Liver (tissue), 9 donors: ENCODE results near the gene KRTAP2-1. TPM values are rescaled to one million over a fixed set of nuclear protein-coding genes. Genes with fewer than 3 reads are reported as not detected.

Experiments used
- DNase-seq: peaks from one replicate; pipeline ENCODE4 v3.0.0-alpha.2; 2017; ENCODE audit warnings: low spot score
- H3K27ac ChIP-seq, 2 donors: one replicate each; pipeline ENCODE4 v1.7.0; 2013; ENCODE audit warnings: inconsistent platforms in 2 of 2, low read length in 2 of 2, control low read depth in 1 of 2, low read depth in 1 of 2, mild to moderate bottlenecking in 1 of 2
- H3K27me3 ChIP-seq, 4 donors: one replicate each; pipeline versions ENCODE4 v1.6.1 to v1.7.0; 2013; ENCODE audit warnings: low read length in 3 of 4, inconsistent platforms in 1 of 4, mild to moderate bottlenecking in 1 of 4, moderate library complexity in 1 of 4; ENCODE audit not compliant: control insufficient read depth in 4 of 4, insufficient read depth in 4 of 4
- H3K36me3 ChIP-seq, 4 donors: one replicate each; pipeline versions ENCODE4 v1.6.1 to v1.7.0; 2013; ENCODE audit warnings: low read length in 3 of 4, mild to moderate bottlenecking in 3 of 4, low read depth in 1 of 4, moderate library complexity in 1 of 4; ENCODE audit not compliant: control insufficient read depth in 4 of 4, insufficient read depth in 3 of 4
- H3K4me1 ChIP-seq, 4 donors: one replicate each; pipeline versions ENCODE4 v1.6.1 to v1.7.0; 2013; ENCODE audit warnings: low read length in 3 of 4, mild to moderate bottlenecking in 3 of 4, moderate library complexity in 1 of 4; ENCODE audit not compliant: control insufficient read depth in 4 of 4, insufficient read depth in 4 of 4
- H3K4me3 ChIP-seq, 3 donors: one replicate each; pipeline versions ENCODE4 v1.6.1 to v1.7.0; 2013; ENCODE audit warnings: low read length in 3 of 3, control low read depth in 1 of 3, low read depth in 1 of 3, mild to moderate bottlenecking in 1 of 3
- H3K9ac ChIP-seq, 2 donors: one replicate each; pipeline ENCODE4 v1.7.0; 2013; ENCODE audit warnings: low read length in 2 of 2, mild to moderate bottlenecking in 2 of 2, moderate library complexity in 2 of 2, control low read depth in 1 of 2, low read depth in 1 of 2
- H3K9me3 ChIP-seq, 4 donors: one replicate each; pipeline versions ENCODE4 v1.6.1 to v1.7.0; 2013; ENCODE audit warnings: low read length in 3 of 4; ENCODE audit not compliant: control insufficient read depth in 4 of 4
- EGR1 ChIP-seq, 2 donors: IDR thresholded peaks; 2 replicates each; pipeline ENCODE4 v1.6.1; 2016 to 2018; ENCODE audit warnings: antibody characterized with exemption in 2 of 2, low read depth in 2 of 2
- FOXA1 ChIP-seq: IDR thresholded peaks from 2 replicates; pipeline ENCODE4 v1.6.1; 2016; ENCODE audit warnings: antibody characterized with exemption
- GABPA ChIP-seq, 2 donors: IDR thresholded peaks in 1 of 2; conservative IDR thresholded peaks in 1 of 2; 2 replicates each; pipeline ENCODE4 v1.6.1; 2016; ENCODE audit warnings: antibody characterized with exemption in 2 of 2, mild to moderate bottlenecking in 1 of 2, moderate library complexity in 1 of 2
- HNF4A ChIP-seq, 2 donors: conservative IDR thresholded peaks; 2 replicates each; pipeline ENCODE4 v1.6.1; 2016; ENCODE audit warnings: antibody characterized with exemption in 2 of 2, mild to moderate bottlenecking in 2 of 2
- HNF4G ChIP-seq: IDR thresholded peaks from 2 replicates; pipeline ENCODE4 v1.6.1; 2016; ENCODE audit warnings: antibody characterized with exemption
- JUND ChIP-seq, 2 donors: IDR thresholded peaks; 2 replicates each; pipeline ENCODE4 v1.6.1; 2016; ENCODE audit warnings: antibody characterized with exemption in 2 of 2
- RAD21 ChIP-seq, 2 donors: IDR thresholded peaks; 2 replicates each; pipeline ENCODE4 v1.6.1; 2016; ENCODE audit warnings: antibody characterized with exemption in 2 of 2, mild to moderate bottlenecking in 2 of 2
- RXRA ChIP-seq, 2 donors: IDR thresholded peaks; 2 replicates each; pipeline ENCODE4 v1.6.1; 2017 to 2018; ENCODE audit warnings: antibody characterized with exemption in 2 of 2, mild to moderate bottlenecking in 1 of 2
- SP1 ChIP-seq: IDR thresholded peaks from 2 replicates; pipeline ENCODE4 v1.6.1; 2018; ENCODE audit warnings: antibody characterized with exemption, mild to moderate bottlenecking
- TAF1 ChIP-seq: conservative IDR thresholded peaks from 2 replicates; pipeline ENCODE4 v1.6.1; 2016; ENCODE audit warnings: antibody characterized with exemption, mild to moderate bottlenecking
- YY1 ChIP-seq: IDR thresholded peaks from 2 replicates; pipeline ENCODE4 v1.6.1; 2016; ENCODE audit warnings: antibody characterized with exemption, mild to moderate bottlenecking
- WGBS: extraction: QIAGEN DNeasy Blood & Tissue Kit; methylation state at CpG from one replicate; pipeline ENCODE4 v1.1.7; 2013; 5-methylcytosine and 5-hydroxymethylcytosine counted together
- polyA plus RNA-seq, 2 donors: library from polyadenylated mRNA; stranded (reverse) in 1 of 2; unstranded in 1 of 2; fragments of 200-250 nt in 1 of 2; fragments of >200 nt in 1 of 2; fragmentation: Nextera tagmentation in 1 of 2; extraction: Ambion mirVana in 1 of 2; gene quantifications; one replicate each; pipeline versions ENCODE4 v1.2.1 to v1.2.3, GENCODE V29; 2013 to 2015
- total RNA-seq, 2 donors: library from RNA; depleted of rRNA; stranded (reverse); fragments of >200 nt; gene quantifications; one replicate each; pipeline ENCODE4 v1.2.3, GENCODE V29; 2014
- TF ChIP-seq, protein P1 (sequence below): IDR thresholded peaks from 2 replicates; pipeline ENCODE4 v1.6.1; 2016; ENCODE audit warnings: antibody characterized with exemption
- TF ChIP-seq, protein P2 (sequence below): IDR thresholded peaks from 2 replicates; pipeline ENCODE4 v1.6.1; 2016; ENCODE audit warnings: antibody characterized with exemption
- TF ChIP-seq, protein P3 (sequence below): IDR thresholded peaks from 2 replicates; pipeline ENCODE4 v1.6.1; 2016; ENCODE audit warnings: antibody characterized with exemption, mild to moderate bottlenecking
- TF ChIP-seq, protein P4 (sequence below): IDR thresholded peaks from 2 replicates; pipeline ENCODE4 v1.6.1; 2016; ENCODE audit warnings: antibody characterized with exemption
- TF ChIP-seq, protein P5 (sequence below): fragments of 150-350 bp; IDR thresholded peaks from 2 replicates; pipeline ENCODE4 v1.5.1; 2017; ENCODE audit warnings: improper control_type of control experiment, low read depth, low read length; ENCODE audit not compliant: missing input control
- donor health status: healthy.
- donor health status: healthy.
- donor health status: healthy.
- donor health status: healthy.
- donor health status: healthy.

Gene KRTAP2-1
- total and polyA plus RNA-seq, 4 donors, result not detected

DNA sequence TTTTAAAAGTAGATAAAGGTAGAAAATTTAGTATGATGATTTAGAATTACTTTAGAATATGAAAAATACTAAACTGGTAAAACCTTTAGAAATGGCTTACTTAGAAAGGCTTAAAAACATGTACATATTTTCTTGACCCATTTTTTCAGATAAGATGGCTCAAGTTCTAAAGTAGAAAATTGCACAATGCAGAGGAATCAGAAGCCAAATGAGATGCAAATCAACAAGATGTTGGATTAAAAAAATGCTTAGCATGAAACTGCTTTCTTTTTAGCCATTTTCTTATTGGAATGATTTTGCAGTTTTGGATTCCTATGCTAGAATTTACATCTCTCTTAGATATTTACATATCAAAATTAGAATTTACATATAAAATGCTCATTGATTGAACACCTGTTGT, 36.7 kb downstream of the KRTAP2-1 start:
- Histone ChIP-seq H3K27ac (no peak overlapping the region), H3K36me3 (no peaks in the 10 kb centered on the region), H3K9ac (no peak overlapping the region), H3K4me3 (no peak overlapping the region), H3K27me3 (no peaks in the 10 kb centered on the region), H3K9me3 (no peaks in the 10 kb centered on the region), H3K4me1 (no peaks in the 10 kb centered on the region)
- TF ChIP-seq, protein P1, sequence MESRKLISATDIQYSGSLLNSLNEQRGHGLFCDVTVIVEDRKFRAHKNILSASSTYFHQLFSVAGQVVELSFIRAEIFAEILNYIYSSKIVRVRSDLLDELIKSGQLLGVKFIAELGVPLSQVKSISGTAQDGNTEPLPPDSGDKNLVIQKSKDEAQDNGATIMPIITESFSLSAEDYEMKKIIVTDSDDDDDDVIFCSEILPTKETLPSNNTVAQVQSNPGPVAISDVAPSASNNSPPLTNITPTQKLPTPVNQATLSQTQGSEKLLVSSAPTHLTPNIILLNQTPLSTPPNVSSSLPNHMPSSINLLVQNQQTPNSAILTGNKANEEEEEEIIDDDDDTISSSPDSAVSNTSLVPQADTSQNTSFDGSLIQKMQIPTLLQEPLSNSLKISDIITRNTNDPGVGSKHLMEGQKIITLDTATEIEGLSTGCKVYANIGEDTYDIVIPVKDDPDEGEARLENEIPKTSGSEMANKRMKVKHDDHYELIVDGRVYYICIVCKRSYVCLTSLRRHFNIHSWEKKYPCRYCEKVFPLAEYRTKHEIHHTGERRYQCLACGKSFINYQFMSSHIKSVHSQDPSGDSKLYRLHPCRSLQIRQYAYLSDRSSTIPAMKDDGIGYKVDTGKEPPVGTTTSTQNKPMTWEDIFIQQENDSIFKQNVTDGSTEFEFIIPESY, result no peak
- no peak for TF ChIP-seq GABPA (IDR thresholded peaks at IDR 0.05 in 1 of 2, conservative IDR thresholded peaks at IDR 0.05 in 1 of 2)
- TF ChIP-seq FOXA1, result no peak
- no peak for TF ChIP-seq EGR1 (IDR thresholded peaks at IDR 0.05; ENCODE audit: low read depth in 2 of 2)
- no peak for TF ChIP-seq HNF4G
- no peak for TF ChIP-seq YY1
- no peak for TF ChIP-seq TAF1
- no peak for DNase-seq

DNA sequence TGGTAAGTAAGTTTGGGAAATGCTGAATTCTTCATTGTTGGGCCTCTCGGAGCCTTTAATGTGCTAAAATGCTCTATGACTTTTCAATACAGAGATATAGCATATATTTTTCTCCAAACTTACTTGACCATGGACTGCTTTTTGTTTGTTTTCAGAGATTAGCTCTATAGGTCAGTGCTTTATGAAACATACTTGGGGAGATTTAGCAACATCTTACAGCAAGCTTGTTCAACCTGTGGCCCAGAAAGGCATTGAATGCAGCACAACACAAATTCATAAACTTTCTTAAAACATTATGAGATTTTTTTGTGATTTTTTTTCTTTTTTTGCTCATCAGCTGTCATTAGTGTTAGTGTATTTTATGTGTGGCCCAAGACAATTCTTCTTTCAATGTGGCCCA, 37.2 kb downstream of the KRTAP2-1 start:
- 93% methylated on average over 1 of the region's 1 CpG for WGBS
- no peaks in the 10 kb centered on the region for H3K27me3 ChIP-seq
- no peak overlapping the region for H3K9ac ChIP-seq

More for the DNA sequence above, 37.2 kb downstream of the KRTAP2-1 start:
- no peak overlapping the region for H3K27ac ChIP-seq
- H3K9me3 ChIP-seq, result no peaks in the 10 kb centered on the region
- no peak for DNase-seq
- H3K36me3 ChIP-seq, result no peaks in the 10 kb centered on the region
- no peak overlapping the region for H3K4me3 ChIP-seq
- H3K4me1 ChIP-seq, result no peaks in the 10 kb centered on the region
- TF ChIP-seq, protein P2, sequence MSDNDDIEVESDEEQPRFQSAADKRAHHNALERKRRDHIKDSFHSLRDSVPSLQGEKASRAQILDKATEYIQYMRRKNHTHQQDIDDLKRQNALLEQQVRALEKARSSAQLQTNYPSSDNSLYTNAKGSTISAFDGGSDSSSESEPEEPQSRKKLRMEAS, result no peak
- TF ChIP-seq JUND (IDR thresholded peaks at IDR 0.05), result no peak
- TF ChIP-seq, protein P3, sequence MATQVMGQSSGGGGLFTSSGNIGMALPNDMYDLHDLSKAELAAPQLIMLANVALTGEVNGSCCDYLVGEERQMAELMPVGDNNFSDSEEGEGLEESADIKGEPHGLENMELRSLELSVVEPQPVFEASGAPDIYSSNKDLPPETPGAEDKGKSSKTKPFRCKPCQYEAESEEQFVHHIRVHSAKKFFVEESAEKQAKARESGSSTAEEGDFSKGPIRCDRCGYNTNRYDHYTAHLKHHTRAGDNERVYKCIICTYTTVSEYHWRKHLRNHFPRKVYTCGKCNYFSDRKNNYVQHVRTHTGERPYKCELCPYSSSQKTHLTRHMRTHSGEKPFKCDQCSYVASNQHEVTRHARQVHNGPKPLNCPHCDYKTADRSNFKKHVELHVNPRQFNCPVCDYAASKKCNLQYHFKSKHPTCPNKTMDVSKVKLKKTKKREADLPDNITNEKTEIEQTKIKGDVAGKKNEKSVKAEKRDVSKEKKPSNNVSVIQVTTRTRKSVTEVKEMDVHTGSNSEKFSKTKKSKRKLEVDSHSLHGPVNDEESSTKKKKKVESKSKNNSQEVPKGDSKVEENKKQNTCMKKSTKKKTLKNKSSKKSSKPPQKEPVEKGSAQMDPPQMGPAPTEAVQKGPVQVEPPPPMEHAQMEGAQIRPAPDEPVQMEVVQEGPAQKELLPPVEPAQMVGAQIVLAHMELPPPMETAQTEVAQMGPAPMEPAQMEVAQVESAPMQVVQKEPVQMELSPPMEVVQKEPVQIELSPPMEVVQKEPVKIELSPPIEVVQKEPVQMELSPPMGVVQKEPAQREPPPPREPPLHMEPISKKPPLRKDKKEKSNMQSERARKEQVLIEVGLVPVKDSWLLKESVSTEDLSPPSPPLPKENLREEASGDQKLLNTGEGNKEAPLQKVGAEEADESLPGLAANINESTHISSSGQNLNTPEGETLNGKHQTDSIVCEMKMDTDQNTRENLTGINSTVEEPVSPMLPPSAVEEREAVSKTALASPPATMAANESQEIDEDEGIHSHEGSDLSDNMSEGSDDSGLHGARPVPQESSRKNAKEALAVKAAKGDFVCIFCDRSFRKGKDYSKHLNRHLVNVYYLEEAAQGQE, result no peak
- TF ChIP-seq, protein P4, sequence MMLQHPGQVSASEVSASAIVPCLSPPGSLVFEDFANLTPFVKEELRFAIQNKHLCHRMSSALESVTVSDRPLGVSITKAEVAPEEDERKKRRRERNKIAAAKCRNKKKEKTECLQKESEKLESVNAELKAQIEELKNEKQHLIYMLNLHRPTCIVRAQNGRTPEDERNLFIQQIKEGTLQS, result no peak
- TF ChIP-seq HNF4A (conservative IDR thresholded peaks at IDR 0.05), result no peak
- no peak for TF ChIP-seq TAF1
- TF ChIP-seq RAD21 (IDR thresholded peaks at IDR 0.05), result no peak
- no peak for TF ChIP-seq YY1
- no peak for TF ChIP-seq EGR1 (IDR thresholded peaks at IDR 0.05; ENCODE audit: low read depth in 2 of 2)
- TF ChIP-seq, protein P5, sequence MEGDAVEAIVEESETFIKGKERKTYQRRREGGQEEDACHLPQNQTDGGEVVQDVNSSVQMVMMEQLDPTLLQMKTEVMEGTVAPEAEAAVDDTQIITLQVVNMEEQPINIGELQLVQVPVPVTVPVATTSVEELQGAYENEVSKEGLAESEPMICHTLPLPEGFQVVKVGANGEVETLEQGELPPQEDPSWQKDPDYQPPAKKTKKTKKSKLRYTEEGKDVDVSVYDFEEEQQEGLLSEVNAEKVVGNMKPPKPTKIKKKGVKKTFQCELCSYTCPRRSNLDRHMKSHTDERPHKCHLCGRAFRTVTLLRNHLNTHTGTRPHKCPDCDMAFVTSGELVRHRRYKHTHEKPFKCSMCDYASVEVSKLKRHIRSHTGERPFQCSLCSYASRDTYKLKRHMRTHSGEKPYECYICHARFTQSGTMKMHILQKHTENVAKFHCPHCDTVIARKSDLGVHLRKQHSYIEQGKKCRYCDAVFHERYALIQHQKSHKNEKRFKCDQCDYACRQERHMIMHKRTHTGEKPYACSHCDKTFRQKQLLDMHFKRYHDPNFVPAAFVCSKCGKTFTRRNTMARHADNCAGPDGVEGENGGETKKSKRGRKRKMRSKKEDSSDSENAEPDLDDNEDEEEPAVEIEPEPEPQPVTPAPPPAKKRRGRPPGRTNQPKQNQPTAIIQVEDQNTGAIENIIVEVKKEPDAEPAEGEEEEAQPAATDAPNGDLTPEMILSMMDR, result no peak
- TF ChIP-seq SP1, result no peak
- no peak for TF ChIP-seq RXRA (IDR thresholded peaks at IDR 0.05)
- TF ChIP-seq, protein P1, result no peak
- no peak for TF ChIP-seq GABPA (IDR thresholded peaks at IDR 0.05 in 1 of 2, conservative IDR thresholded peaks at IDR 0.05 in 1 of 2)
